ENCODE results near the gene OTOS. TPM values are rescaled to one million over a fixed set of nuclear protein-coding genes. Genes with fewer than 3 reads are reported as not detected.
A peak's percentile ranks its signal among the peaks of the same experiment; 100 is the strongest.

The OTOS gene
- total and polyA plus RNA-seq, 3 experiments from 2014 or later: not detected

DNA sequence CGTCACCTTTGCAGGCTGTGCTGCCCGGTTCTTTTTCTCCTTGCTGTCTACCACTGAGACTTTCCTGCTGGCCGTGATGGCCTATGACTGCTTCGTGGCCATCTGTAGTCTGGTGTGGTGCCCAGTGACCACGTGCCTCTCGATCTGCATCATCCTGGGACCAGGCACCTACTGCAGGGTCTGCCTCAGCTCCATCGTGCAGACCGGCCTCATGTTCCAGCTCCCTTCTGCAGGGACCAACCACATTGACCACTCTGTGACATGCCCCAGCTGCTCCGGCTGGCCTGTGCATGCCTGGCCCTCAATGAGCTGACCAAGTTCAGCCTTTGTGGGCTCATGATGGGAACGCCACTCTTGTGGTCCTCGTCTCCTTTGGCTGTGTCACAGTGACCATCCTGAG, 31.1 kb downstream of the OTOS start:
- H3K27ac Mint-ChIP-seq: peak overlapping the region in 1 of 8 donors; percentile 7
- no peak overlapping the region for H3K4me3 Mint-ChIP-seq
- POLR2A ChIA-PET: no interaction called here

DNA sequence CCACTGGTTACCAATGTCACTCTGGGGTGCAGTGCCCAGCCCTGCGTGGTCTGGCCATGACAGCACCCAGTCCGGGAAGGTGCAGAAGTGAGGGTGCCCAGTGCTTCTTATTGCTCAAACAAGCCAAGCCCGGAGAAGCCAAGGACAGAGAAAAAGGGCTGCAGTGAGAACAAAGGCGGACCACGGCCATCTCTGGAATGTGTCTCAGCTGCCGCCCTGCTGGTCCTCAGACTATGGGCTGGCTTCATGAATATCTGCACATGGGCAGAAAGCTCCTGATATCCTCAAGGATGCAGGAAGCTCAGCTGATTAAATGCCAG, 33.0 kb downstream of the OTOS start:
- no peaks in the 10 kb centered on the region for H3K4me1 ChIP-seq (ENCODE audit: insufficient read depth, low read length)
- POLR2A ChIA-PET: no interaction called here
- H3K4me3 Mint-ChIP-seq: no peak overlapping the region
- no peak overlapping the region for H3K27ac Mint-ChIP-seq
- peaks cover 4 to 24% of the 10 kb centered on the region in 2 donors for H3K27me3 Mint-ChIP-seq
- H3K36me3 Mint-ChIP-seq: no peaks in the 10 kb centered on the region
- no peaks in the 10 kb centered on the region for H3K9me3 ChIP-seq (ENCODE audit: low read length)
- no peak for DNase-seq
- CTCF ChIA-PET: no interaction called here
- H3K27me3 ChIP-seq (ENCODE audit: insufficient read depth, low read length, poor library complexity, severe bottlenecking): no peaks in the 10 kb centered on the region
- no peaks in the 10 kb centered on the region for H3K36me3 ChIP-seq (ENCODE audit: insufficient read depth, low read length)
- no peak overlapping the region for H3K4me3 ChIP-seq (ENCODE audit: low read length)
- H3K9me3 Mint-ChIP-seq: peaks cover 0 to 2% (median 0%) of the 10 kb centered on the region in 5 donors
- H3K4me1 Mint-ChIP-seq: no peaks in the 10 kb centered on the region
- H3K27ac ChIP-seq (ENCODE audit: low read depth, low read length): no peak overlapping the region

More for the DNA sequence above, 31.1 kb downstream of the OTOS start:
- Histone ChIP-seq H3K9me3 (ENCODE audit: low read length) (no peaks in the 10 kb centered on the region), H3K36me3 (ENCODE audit: insufficient read depth, low read length) (no peaks in the 10 kb centered on the region), H3K4me3 (ENCODE audit: low read length) (no peak overlapping the region), H3K27ac (ENCODE audit: low read depth, low read length) (no peak overlapping the region), H3K27me3 (ENCODE audit: insufficient read depth, low read length, poor library complexity, severe bottlenecking) (no peaks in the 10 kb centered on the region), H3K4me1 (ENCODE audit: insufficient read depth, low read length) (no peaks in the 10 kb centered on the region)
- Mint-ChIP-seq H3K27me3 (peaks cover 14 to 24% of the 10 kb centered on the region in 2 donors), H3K9me3 (no peaks in the 10 kb centered on the region), H3K4me1 (no peaks in the 10 kb centered on the region), H3K36me3 (no peaks in the 10 kb centered on the region)
- no peak for DNase-seq
- CTCF ChIA-PET: no interaction called here

DNA sequence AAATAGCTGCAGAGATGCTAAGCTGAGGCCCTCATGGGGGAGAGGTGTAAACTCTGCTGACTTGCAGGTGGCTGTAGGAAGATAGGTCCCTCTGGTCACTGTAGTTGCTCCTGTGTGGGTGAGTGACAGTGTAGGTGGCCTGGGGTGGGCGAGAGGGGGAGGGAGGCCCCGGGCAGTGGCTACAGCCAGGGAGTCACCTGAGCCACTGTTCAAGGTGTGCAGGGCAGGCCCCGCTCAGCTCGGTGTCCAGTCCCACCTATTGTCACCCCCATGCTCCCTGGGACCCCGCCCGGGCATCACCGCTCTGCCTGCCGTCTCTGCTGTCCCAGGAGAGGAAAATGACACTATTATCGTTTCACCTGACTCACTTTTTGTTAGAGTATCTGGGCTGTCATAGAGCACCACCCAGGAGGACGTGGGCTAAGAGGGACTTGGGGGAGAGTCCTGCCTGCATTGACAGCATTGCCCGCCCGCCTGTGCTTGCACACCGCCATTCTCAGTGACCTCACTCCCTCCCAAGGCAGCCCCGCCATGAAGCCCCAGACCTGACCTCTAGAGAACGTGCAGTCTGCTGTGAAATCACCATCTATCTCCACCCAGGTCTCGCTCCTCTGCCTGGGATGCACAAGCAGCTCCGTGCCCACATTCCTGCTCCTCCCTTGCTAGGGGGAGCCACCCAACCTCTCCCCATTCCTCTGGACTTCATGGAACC, 33.5 kb downstream of the OTOS start:
- peaks cover 4 to 21% of the 10 kb centered on the region in 2 donors for H3K27me3 Mint-ChIP-seq

DNA sequence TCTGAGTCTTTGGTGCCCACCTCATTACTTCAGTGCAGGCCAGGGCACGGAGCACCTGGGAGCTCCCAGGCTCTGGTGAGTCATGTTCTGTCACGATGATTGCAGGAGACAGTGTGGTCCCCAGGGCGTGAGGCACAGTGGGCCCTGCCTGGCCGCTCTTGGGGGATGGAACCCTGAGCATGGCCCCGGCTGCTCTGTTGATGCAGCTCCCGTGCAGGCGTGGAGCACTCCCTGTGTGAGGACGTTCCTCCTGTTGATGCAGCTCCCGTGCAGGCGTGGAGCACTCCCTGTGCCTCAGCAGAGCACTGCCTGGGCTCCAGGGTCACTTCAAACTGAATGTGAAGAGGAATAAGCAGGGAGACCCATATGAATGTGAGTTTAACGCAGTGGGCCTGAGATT, 34.5 kb downstream of the OTOS start:
- H3K27me3 Mint-ChIP-seq: peaks cover 4 to 21% of the 10 kb centered on the region in 2 donors
- H3K4me1 Mint-ChIP-seq: no peaks in the 10 kb centered on the region
- Histone ChIP-seq H3K9me3 (ENCODE audit: low read length) (no peaks in the 10 kb centered on the region), H3K27me3 (ENCODE audit: insufficient read depth, low read length, poor library complexity, severe bottlenecking) (no peaks in the 10 kb centered on the region), H3K36me3 (ENCODE audit: insufficient read depth, low read length) (no peaks in the 10 kb centered on the region), H3K4me1 (ENCODE audit: insufficient read depth, low read length) (no peaks in the 10 kb centered on the region), H3K27ac (ENCODE audit: low read depth, low read length) (no peak overlapping the region), H3K4me3 (ENCODE audit: low read length) (no peak overlapping the region)
- CTCF ChIA-PET: no interaction called here
- no peak overlapping the region for H3K4me3 Mint-ChIP-seq
- POLR2A ChIA-PET: no interaction called here
- no peak for DNase-seq
- peaks cover 0 to 2% (median 0%) of the 10 kb centered on the region in 5 donors for H3K9me3 Mint-ChIP-seq
- no peaks in the 10 kb centered on the region for H3K36me3 Mint-ChIP-seq
- peak overlapping the region in 1 of 8 donors; percentile 24 for H3K27ac Mint-ChIP-seq

More for the DNA sequence above, 33.5 kb downstream of the OTOS start:
- H3K27me3 ChIP-seq (ENCODE audit: insufficient read depth, low read length, poor library complexity, severe bottlenecking): no peaks in the 10 kb centered on the region
- H3K27ac ChIP-seq (ENCODE audit: low read depth, low read length): no peak overlapping the region
- H3K4me3 ChIP-seq (ENCODE audit: low read length): no peak overlapping the region
- no peaks in the 10 kb centered on the region for H3K36me3 Mint-ChIP-seq
- H3K4me3 Mint-ChIP-seq: no peak overlapping the region
- H3K4me1 ChIP-seq (ENCODE audit: insufficient read depth, low read length): no peaks in the 10 kb centered on the region
- POLR2A ChIA-PET: no interaction called here
- no peaks in the 10 kb centered on the region for H3K9me3 ChIP-seq (ENCODE audit: low read length)
- no peak for DNase-seq
- H3K27ac Mint-ChIP-seq: no peak overlapping the region
- H3K9me3 Mint-ChIP-seq: peaks cover 0 to 2% (median 0%) of the 10 kb centered on the region in 5 donors
- H3K4me1 Mint-ChIP-seq: no peaks in the 10 kb centered on the region
- no peaks in the 10 kb centered on the region for H3K36me3 ChIP-seq (ENCODE audit: insufficient read depth, low read length)
- CTCF ChIA-PET: no interaction called here

DNA sequence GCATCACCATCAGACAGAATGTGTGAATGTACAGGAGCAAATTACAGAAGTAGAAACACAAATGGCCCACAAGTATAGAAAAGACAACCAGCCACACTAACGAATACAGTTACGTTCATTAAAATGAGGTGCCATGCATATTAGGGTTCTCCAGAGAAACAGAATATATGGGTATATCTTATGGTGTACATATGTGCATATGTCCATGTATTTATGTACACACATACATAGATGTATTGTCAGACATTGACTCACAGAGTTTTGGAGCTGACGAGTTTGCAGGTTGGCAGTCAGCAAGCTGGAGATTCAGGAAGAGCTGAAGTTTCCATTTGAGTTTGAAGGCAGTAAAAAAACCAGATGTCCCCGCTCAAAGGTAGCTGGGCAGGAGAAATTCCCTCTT, 37.3 kb downstream of the OTOS start:
- Mint-ChIP-seq H3K4me3 (no peak overlapping the region), H3K9me3 (peaks cover 0 to 7% (median 3%) of the 10 kb centered on the region in 5 donors), H3K27me3 (peaks cover 17 to 38% of the 10 kb centered on the region in 2 donors), H3K36me3 (no peaks in the 10 kb centered on the region), H3K4me1 (no peaks in the 10 kb centered on the region), H3K27ac (no peak overlapping the region)
- H3K36me3 ChIP-seq (ENCODE audit: insufficient read depth, low read length): no peaks in the 10 kb centered on the region
- POLR2A ChIA-PET: no interaction called here
- DNase-seq: no peak
- no peak overlapping the region for H3K27ac ChIP-seq (ENCODE audit: low read depth, low read length)
- CTCF ChIA-PET: no interaction called here
- no peaks in the 10 kb centered on the region for H3K4me1 ChIP-seq (ENCODE audit: insufficient read depth, low read length)
- peaks cover 2% of the 10 kb centered on the region for H3K27me3 ChIP-seq (ENCODE audit: insufficient read depth, low read length, poor library complexity, severe bottlenecking)
- no peaks in the 10 kb centered on the region for H3K9me3 ChIP-seq (ENCODE audit: low read length)
- H3K4me3 ChIP-seq (ENCODE audit: low read length): no peak overlapping the region

DNA sequence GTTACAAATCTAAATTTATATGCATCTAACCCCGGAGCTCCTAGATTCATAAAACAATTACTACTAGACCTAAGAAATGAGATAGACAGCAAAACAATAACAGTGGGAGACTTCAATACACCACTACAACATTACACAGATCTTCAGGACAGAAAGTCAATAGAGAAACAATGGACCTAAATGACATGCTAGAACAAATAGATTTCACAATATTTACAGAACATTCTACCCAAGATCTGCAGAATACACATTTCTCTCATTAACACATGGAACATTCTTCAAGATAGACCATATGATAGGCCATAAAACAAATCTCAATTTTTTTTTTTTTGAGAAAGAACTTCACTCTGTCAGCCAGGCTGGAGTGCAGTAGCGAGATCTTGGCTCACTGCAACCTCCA, 42.1 kb downstream of the OTOS start:
- no peak overlapping the region for H3K4me3 ChIP-seq (ENCODE audit: low read length)
- ChIA-PET POLR2A (no interaction called here), CTCF (no interaction called here)
- peaks cover 5 to 22% (median 10%) of the 10 kb centered on the region in 5 donors for H3K9me3 Mint-ChIP-seq
- no peak overlapping the region for H3K4me3 Mint-ChIP-seq
- H3K27ac ChIP-seq (ENCODE audit: low read depth, low read length): no peak overlapping the region
- peaks cover 0 to 5% (median 3%) of the 10 kb centered on the region in 3 donors for H3K36me3 Mint-ChIP-seq
- no peaks in the 10 kb centered on the region for H3K36me3 ChIP-seq (ENCODE audit: insufficient read depth, low read length)
- H3K27ac Mint-ChIP-seq: no peak overlapping the region
- DNase-seq: no peak
- no peaks in the 10 kb centered on the region for H3K9me3 ChIP-seq (ENCODE audit: low read length)
- H3K4me1 ChIP-seq (ENCODE audit: insufficient read depth, low read length): no peaks in the 10 kb centered on the region
- peaks cover 26% of the 10 kb centered on the region for H3K27me3 ChIP-seq (ENCODE audit: insufficient read depth, low read length, poor library complexity, severe bottlenecking)
- H3K4me1 Mint-ChIP-seq: no peaks in the 10 kb centered on the region
- peaks cover 37 to 71% of the 10 kb centered on the region in 2 donors for H3K27me3 Mint-ChIP-seq

DNA sequence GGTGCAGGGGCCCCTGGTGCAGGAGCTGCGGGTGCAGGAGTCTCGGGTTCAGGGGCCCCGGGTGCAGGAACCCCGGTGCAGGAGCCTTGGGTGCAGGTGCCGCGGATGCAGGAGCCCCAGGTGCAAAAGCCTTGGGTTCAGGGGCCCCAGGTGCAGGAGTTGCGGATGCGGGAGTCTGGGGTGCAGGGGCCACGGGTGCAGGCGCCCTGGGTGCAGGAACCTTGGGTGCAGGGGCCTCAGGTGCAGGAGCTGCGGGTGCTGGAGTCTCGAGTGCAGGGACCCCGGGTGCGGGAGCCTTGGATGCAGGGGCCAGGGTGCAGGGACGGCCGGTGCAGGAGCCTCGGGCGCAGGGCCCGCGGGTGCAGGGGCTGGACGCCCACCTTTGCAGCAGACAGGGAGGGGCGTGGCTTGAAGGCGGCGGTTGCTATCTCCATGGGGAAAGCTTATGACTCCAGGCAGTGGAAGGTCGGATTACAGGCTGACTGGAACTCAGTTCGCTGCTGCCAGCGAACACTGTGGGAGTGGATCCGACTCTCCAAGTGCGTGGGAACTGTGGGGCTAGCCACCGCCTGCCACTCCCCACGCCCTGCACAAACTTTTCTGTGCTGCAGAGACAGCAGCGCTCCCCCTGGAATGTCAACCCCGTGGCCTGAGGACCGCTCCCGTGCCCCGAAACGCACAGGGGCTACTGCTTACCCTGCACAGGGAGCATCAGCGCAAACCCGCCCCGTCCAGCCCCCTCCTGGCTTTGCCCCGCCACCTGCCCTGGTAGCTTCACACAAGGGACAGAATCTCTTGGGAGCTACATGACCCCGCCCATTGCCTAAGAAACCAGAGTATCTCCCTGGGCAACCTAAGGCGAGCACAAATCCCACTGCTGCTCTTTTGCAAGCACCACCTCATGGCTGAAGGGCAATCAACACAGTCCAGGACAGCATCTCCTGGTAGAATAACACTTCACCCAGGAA, 44.6 kb downstream of the OTOS start:
- peaks cover 0 to 5% (median 3%) of the 10 kb centered on the region in 3 donors for H3K36me3 Mint-ChIP-seq
- no peak for DNase-seq
- no peak overlapping the region for H3K27ac Mint-ChIP-seq
- no peak overlapping the region for H3K4me3 Mint-ChIP-seq
- H3K27me3 ChIP-seq (ENCODE audit: insufficient read depth, low read length, poor library complexity, severe bottlenecking): peaks cover 26% of the 10 kb centered on the region
- POLR2A ChIA-PET: no interaction called here
- H3K4me1 Mint-ChIP-seq: no peaks in the 10 kb centered on the region
- H3K9me3 ChIP-seq (ENCODE audit: low read length): no peaks in the 10 kb centered on the region
- no peaks in the 10 kb centered on the region for H3K4me1 ChIP-seq (ENCODE audit: insufficient read depth, low read length)
- CTCF ChIA-PET: no interaction called here
- H3K9me3 Mint-ChIP-seq: peaks cover 5 to 26% (median 14%) of the 10 kb centered on the region in 5 donors
- H3K36me3 ChIP-seq (ENCODE audit: insufficient read depth, low read length): no peaks in the 10 kb centered on the region
- H3K27ac ChIP-seq (ENCODE audit: low read depth, low read length): no peak overlapping the region
- H3K4me3 ChIP-seq (ENCODE audit: low read length): no peak overlapping the region
- peaks cover 45 to 83% of the 10 kb centered on the region in 2 donors for H3K27me3 Mint-ChIP-seq

DNA sequence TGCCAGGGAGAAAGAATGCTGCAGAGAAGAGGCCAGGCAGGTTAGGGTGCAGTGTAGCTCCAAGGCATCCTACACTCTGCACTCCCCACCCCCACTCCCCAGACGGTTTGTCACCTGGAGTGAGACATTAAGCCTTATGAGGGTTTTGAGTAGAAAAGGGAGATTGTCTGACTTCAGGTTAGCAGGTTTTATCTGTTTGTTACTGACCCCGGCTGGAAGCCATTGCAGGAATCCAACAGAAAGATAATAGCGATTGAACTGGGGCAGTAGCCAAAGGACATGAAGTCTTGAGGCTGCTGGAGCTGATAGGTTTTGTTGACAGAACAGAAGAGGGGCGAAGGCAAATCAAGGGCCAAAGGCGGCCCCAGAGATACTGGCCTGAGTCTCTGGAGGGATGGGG, 51.2 kb downstream of the OTOS start:
- POLR2A ChIA-PET: no interaction called here
- no peak overlapping the region for H3K27ac Mint-ChIP-seq
- no peaks in the 10 kb centered on the region for H3K4me1 ChIP-seq (ENCODE audit: insufficient read depth, low read length)
- H3K27me3 ChIP-seq (ENCODE audit: insufficient read depth, low read length, poor library complexity, severe bottlenecking): no peaks in the 10 kb centered on the region
- peaks cover 36 to 64% of the 10 kb centered on the region in 2 donors for H3K27me3 Mint-ChIP-seq
- H3K36me3 ChIP-seq (ENCODE audit: insufficient read depth, low read length): no peaks in the 10 kb centered on the region
- no peaks in the 10 kb centered on the region for H3K4me1 Mint-ChIP-seq
- no peaks in the 10 kb centered on the region for H3K9me3 ChIP-seq (ENCODE audit: low read length)
- H3K4me3 Mint-ChIP-seq: no peak overlapping the region
- H3K4me3 ChIP-seq (ENCODE audit: low read length): no peak overlapping the region
- DNase-seq: no peak
- peaks cover 21 to 29% (median 21%) of the 10 kb centered on the region in 5 donors for H3K9me3 Mint-ChIP-seq
- H3K27ac ChIP-seq (ENCODE audit: low read depth, low read length): no peak overlapping the region
- H3K36me3 Mint-ChIP-seq: peaks cover 0 to 3% (median 0%) of the 10 kb centered on the region in 3 donors
- CTCF ChIA-PET: no interaction called here
